ENCODE measurements around the gene EMC10. TPM values are rescaled to one million over a fixed set of nuclear protein-coding genes. Genes with fewer than 3 reads are reported as not detected.

EMC10 gene
- total and polyA plus RNA-seq, 12 donors = 39.4 to 216 (median 123) TPM

- TF ChIP-seq CTCF (IDR thresholded peaks at IDR 0.05) (no peak), POLR2A (IDR thresholded peaks at IDR 0.05) (no peak)
- no peaks in the 10 kb centered on the region for H3K4me1 ChIP-seq (replicated peaks in 1 of 2)
- no peaks in the 10 kb centered on the region for H3K9me3 ChIP-seq (replicated peaks in 1 of 3)
- no peak for DNase-seq
- H3K36me3 ChIP-seq (replicated peaks in 1 of 2) = no peaks in the 10 kb centered on the region
- H3K27ac ChIP-seq = no peak overlapping the region
- 90 to 96% (median 94%) methylated on average over 10 of the region's 10 CpGs for WGBS, 4 donors
- H3K4me3 ChIP-seq = no peak overlapping the region
- intact Hi-C loops (cut with DNase I) = no loop called here
- H3K27me3 ChIP-seq = no peaks in the 10 kb centered on the region
Observed at GRCh38 chr19:50447750-50448149, 28.6 kb upstream of the EMC10 start.

GRCh38 chr19:50449236-50449899, 26.9 kb upstream of the EMC10 start:
- Histone ChIP-seq H3K4me1 (replicated peaks in 1 of 2) (no peaks in the 10 kb centered on the region), H3K27ac (no peak overlapping the region), H3K27me3 (no peaks in the 10 kb centered on the region), H3K9me3 (replicated peaks in 1 of 3) (no peaks in the 10 kb centered on the region), H3K4me3 (no peak overlapping the region), H3K36me3 (replicated peaks in 1 of 2) (no peaks in the 10 kb centered on the region)
- intact Hi-C loops (cut with DNase I) = no loop called here
- no peak for DNase-seq
- TF ChIP-seq POLR2A (IDR thresholded peaks at IDR 0.05) (no peak), CTCF (IDR thresholded peaks at IDR 0.05) (no peak)
- 68 to 77% (median 75%) methylated on average over 7 to 14 of the region's 14 CpGs for WGBS, 4 donors

- Histone ChIP-seq H3K36me3 (replicated peaks in 1 of 2) (no peaks in the 10 kb centered on the region), H3K27ac (no peak overlapping the region), H3K4me1 (replicated peaks in 1 of 2) (no peaks in the 10 kb centered on the region), H3K4me3 (no peak overlapping the region), H3K27me3 (no peaks in the 10 kb centered on the region), H3K9me3 (replicated peaks in 1 of 3) (no peaks in the 10 kb centered on the region)
- intact Hi-C loops (cut with DNase I) = no loop called here
- TF ChIP-seq POLR2A (IDR thresholded peaks at IDR 0.05) = no peak
- TF ChIP-seq CTCF (IDR thresholded peaks at IDR 0.05) = no peak
- WGBS, 4 donors = 51 to 66% (median 57%) methylated on average over 20 to 30 of the region's 30 CpGs
- DNase-seq = no peak
Observed at GRCh38 chr19:50450369-50451222, 25.7 kb upstream of the EMC10 start.

DNA sequence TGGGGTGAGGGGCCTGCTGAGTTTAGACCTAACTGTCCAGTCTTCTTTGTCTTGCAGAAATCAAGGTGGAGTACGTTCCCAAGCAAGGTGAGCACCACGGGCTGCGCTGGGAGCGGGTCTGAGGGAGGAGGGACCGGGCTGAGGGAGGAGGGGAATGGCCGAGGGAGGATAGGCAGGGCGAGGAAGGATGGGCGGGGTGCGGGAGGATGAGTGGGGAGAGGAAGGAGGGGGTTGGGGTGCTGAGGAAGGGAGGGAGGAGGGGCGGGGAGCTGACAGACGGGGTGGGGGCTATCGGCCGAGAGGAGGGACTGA, 25.1 kb upstream of the EMC10 start:
- H3K4me3 ChIP-seq = no peak overlapping the region
- no peak overlapping the region for H3K27ac ChIP-seq
- H3K4me1 ChIP-seq (replicated peaks in 1 of 2) = no peaks in the 10 kb centered on the region
- whole genome bisulfite sequencing, 4 donors = 37 to 46% (median 42%) methylated on average over 2 to 13 of the region's 13 CpGs
- DNase-seq = no peak
- no peaks in the 10 kb centered on the region for H3K27me3 ChIP-seq
- TF ChIP-seq POLR2A (IDR thresholded peaks at IDR 0.05) = no peak
- TF ChIP-seq CTCF (IDR thresholded peaks at IDR 0.05) = no peak
- no peaks in the 10 kb centered on the region for H3K9me3 ChIP-seq (replicated peaks in 1 of 3)
- H3K36me3 ChIP-seq (replicated peaks in 1 of 2) = no peaks in the 10 kb centered on the region
- intact Hi-C loops (cut with DNase I) = no loop called here

Data from adrenal gland (tissue), 12 donors.